CD4-positive, alpha-beta T cell treated with Interferon alpha-2 for 1 hour (primary cell): ENCODE results near the gene PSPC1.
"Not testable (repeated sequence)": the region's sequence is repeated elsewhere in the genome, so short reads cannot be mapped to it uniquely, and the experiment has no call there.

ENCODE experiments used
- DNase-seq, 2 donors: peaks; one replicate each; pipeline ENCODE4 v3.0.0-alpha.2; 2020 to 2022

Gene PSPC1

GRCh38 chr13:19763618-19764017, 19.1 kb downstream of the PSPC1 start:
- no peak for DNase-seq

- DNase-seq = no peak
Observed at GRCh38 chr13:19759669-19760068, 23.1 kb downstream of the PSPC1 start.

- DNase-seq = no peak
Observed at GRCh38 chr13:19742643-19743042, 40.1 kb downstream of the PSPC1 start.

GRCh38 chr13:19737844-19738557, 44.7 kb downstream of the PSPC1 start:
- no peak for DNase-seq

GRCh38 chr13:19726611-19727010, 56.1 kb downstream of the PSPC1 start:
- DNase-seq = no peak

- no peak for DNase-seq
Observed at GRCh38 chr13:19725320-19725719, 57.4 kb downstream of the PSPC1 start.

GRCh38 chr13:19720039-19720438, 62.7 kb downstream of the PSPC1 start:
- no peak for DNase-seq

GRCh38 chr13:19713186-19713965, 69.4 kb downstream of the PSPC1 start:
- no peak for DNase-seq

- DNase-seq = not testable (repeated sequence)
Observed at GRCh38 chr13:19709782-19710181, 73.0 kb downstream of the PSPC1 start.

GRCh38 chr13:19709039-19709438, 73.7 kb downstream of the PSPC1 start:
- DNase-seq = not testable (repeated sequence)

- DNase-seq = not testable (repeated sequence)
Observed at GRCh38 chr13:19704256-19704655, 78.5 kb downstream of the PSPC1 start.

GRCh38 chr13:19701619-19702018, 81.1 kb downstream of the PSPC1 start:
- not testable (repeated sequence) for DNase-seq

GRCh38 chr13:19700963-19701362, 81.8 kb downstream of the PSPC1 start:
- not testable (repeated sequence) for DNase-seq

GRCh38 chr13:19695829-19696228, 86.9 kb downstream of the PSPC1 start:
- DNase-seq = no peak

GRCh38 chr13:19695428-19695827, 87.3 kb downstream of the PSPC1 start:
- no peak for DNase-seq

GRCh38 chr13:19691447-19691846, 91.3 kb downstream of the PSPC1 start:
- not testable (repeated sequence) for DNase-seq

GRCh38 chr13:19685437-19685836, 97.3 kb downstream of the PSPC1 start:
- no peak for DNase-seq

GRCh38 chr13:19685034-19685433, 97.7 kb downstream of the PSPC1 start:
- DNase-seq = no peak

GRCh38 chr13:19681517-19681916, 101.2 kb downstream of the PSPC1 start:
- DNase-seq = no peak

- no peak for DNase-seq
Observed at GRCh38 chr13:19680751-19681150, 102.0 kb downstream of the PSPC1 start.

GRCh38 chr13:19676168-19676567, 106.6 kb downstream of the PSPC1 start:
- no peak for DNase-seq

GRCh38 chr13:19674898-19675297, 107.8 kb downstream of the PSPC1 start:
- DNase-seq = no peak

- DNase-seq = no peak
Observed at GRCh38 chr13:19673473-19674430, 109.0 kb downstream of the PSPC1 start.
